Neural cell (in vitro differentiated cells): ENCODE results near the gene HELZ. TPM values are rescaled to one million over a fixed set of nuclear protein-coding genes. Genes with fewer than 3 reads are reported as not detected.

Experiments
- H2AFZ ChIP-seq: fragments of 200-600, 300-800 bp; sonication (generic), shearing (Covaris generic); 2 replicates; pipeline ENCODE4 v1.6.0; 2014; ENCODE audit warnings: low read depth, mild to moderate bottlenecking, antibody characterized with exemption, low read length, moderate library complexity
- H3F3A ChIP-seq: fragments of 200-600 bp; shearing (Covaris generic); 2 replicates; pipeline ENCODE4 v1.6.1; 2016; ENCODE audit warnings: mild to moderate bottlenecking, moderate library complexity, mixed read lengths, antibody characterized with exemption, low read length; ENCODE audit not compliant: insufficient read depth, poor library complexity, severe bottlenecking
- H3K27ac ChIP-seq: fragments of 200-600, 300-800 bp; sonication (generic), shearing (Covaris generic); 2 replicates; pipeline ENCODE4 v1.5.1; 2014; ENCODE audit warnings: mild to moderate bottlenecking, low read length, moderate library complexity
- H3K27me3 ChIP-seq: fragments of 300-800, 200-600 bp; sonication (generic), shearing (Covaris generic); 2 replicates; pipeline ENCODE4 v1.6.0; 2014; ENCODE audit warnings: mild to moderate bottlenecking, low read depth, low read length, moderate library complexity; ENCODE audit not compliant: insufficient read depth
- H3K36me3 ChIP-seq: fragments of 300-800, 200-600 bp; sonication (generic), shearing (Covaris generic); 2 replicates; pipeline ENCODE4 v1.5.1; 2014; ENCODE audit warnings: mild to moderate bottlenecking, antibody characterized with exemption, low read length, moderate library complexity; ENCODE audit not compliant: insufficient read depth
- H3K4me2 ChIP-seq: fragments of 300-800, 200-600 bp; sonication (generic), shearing (Covaris generic); 2 replicates; pipeline ENCODE4 v1.6.0; 2014; ENCODE audit warnings: mild to moderate bottlenecking, low read length
- H3K4me3 ChIP-seq: fragments of 300-800, 200-600 bp; sonication (generic), shearing (Covaris generic); 2 replicates; pipeline ENCODE4 v1.5.1; 2014; ENCODE audit warnings: mild to moderate bottlenecking, low read length, moderate library complexity
- H3K79me2 ChIP-seq: fragments of 200-600 bp; shearing (Covaris generic); replicated peaks from 2 replicates; pipeline ENCODE4 v1.6.0; 2014; ENCODE audit warnings: mild to moderate bottlenecking, low read length, moderate library complexity; ENCODE audit not compliant: insufficient read depth
- H3K9ac ChIP-seq: fragments of 300-800, 200-600 bp; sonication (generic), shearing (Covaris generic); 2 replicates; pipeline ENCODE4 v1.6.1; 2016; ENCODE audit warnings: mild to moderate bottlenecking, low read length, mixed read lengths
- H3K9me2 ChIP-seq: fragments of 200-600 bp; shearing (Covaris generic); 2 replicates; pipeline ENCODE4 v1.6.1; 2016; ENCODE audit warnings: mild to moderate bottlenecking, low read length, mixed read lengths; ENCODE audit not compliant: insufficient read depth
- H3K9me3 ChIP-seq: fragments of 200-600, 300-800 bp; sonication (generic), shearing (Covaris generic); 2 replicates; pipeline ENCODE4 v1.6.1; 2016; ENCODE audit warnings: mild to moderate bottlenecking, mixed run types, low read length, moderate library complexity, mixed read lengths
- H4K20me1 ChIP-seq: fragments of 200-600 bp; shearing (Covaris generic); 2 replicates; pipeline ENCODE4 v1.6.1; 2016; ENCODE audit warnings: mild to moderate bottlenecking, mixed run types; ENCODE audit not compliant: insufficient read depth
- CTCF ChIP-seq: fragments of 450-650 bp; IDR thresholded peaks from 2 replicates; pipeline ENCODE4 v1.5.1; 2014; ENCODE audit warnings: antibody characterized with exemption, mild to moderate bottlenecking, moderate library complexity; ENCODE audit not compliant: poor library complexity, severe bottlenecking
- EP300 ChIP-seq: fragments of 450-650 bp; conservative IDR thresholded peaks from 2 replicates; pipeline ENCODE4 v1.6.1; 2014; ENCODE audit warnings: antibody characterized with exemption, mild to moderate bottlenecking, moderate library complexity; ENCODE audit not compliant: poor library complexity, severe bottlenecking
- EZH2 ChIP-seq: fragments of 200-600, 300-800 bp; shearing (Covaris generic), sonication (generic); IDR thresholded peaks from 2 replicates; pipeline ENCODE4 v1.6.1; 2014; ENCODE audit warnings: antibody characterized with exemption, low read length, borderline replicate concordance, mild to moderate bottlenecking; ENCODE audit not compliant: insufficient read depth, poor library complexity, severe bottlenecking
- MXI1 ChIP-seq: fragments of 450-650 bp; conservative IDR thresholded peaks from 2 replicates; pipeline ENCODE4 v1.6.1; 2014; ENCODE audit warnings: antibody characterized with exemption, mild to moderate bottlenecking; ENCODE audit not compliant: poor library complexity, severe bottlenecking
- POLR2AphosphoS5 ChIP-seq: IDR thresholded peaks from 2 replicates; pipeline ENCODE4 v1.6.1; 2012
- RAD21 ChIP-seq: fragments of 450-650 bp; conservative IDR thresholded peaks from 2 replicates; pipeline ENCODE4 v1.6.1; 2014; ENCODE audit warnings: antibody characterized with exemption, mild to moderate bottlenecking, moderate library complexity
- SMC3 ChIP-seq: fragments of 450-650 bp; conservative IDR thresholded peaks from 2 replicates; pipeline ENCODE4 v1.6.1; 2014; ENCODE audit warnings: antibody characterized with exemption, mild to moderate bottlenecking, moderate library complexity; ENCODE audit not compliant: poor library complexity
- TAF1 ChIP-seq: IDR thresholded peaks from 2 replicates; pipeline ENCODE4 v1.6.1; 2012; ENCODE audit warnings: low read depth
- polyA plus RNA-seq: library from polyadenylated mRNA; depleted of rRNA; stranded (reverse); fragments of >200 nt; gene quantifications from 2 replicates; pipeline ENCODE4 v1.2.3, GENCODE V29; 2014
- TF ChIP-seq, protein P1 (sequence below): IDR thresholded peaks from 2 replicates; pipeline ENCODE4 v1.6.1; 2012; ENCODE audit warnings: borderline replicate concordance

HELZ gene
- polyA plus RNA-seq, 1 donor from 2014 or later: 11.7 TPM

DNA sequence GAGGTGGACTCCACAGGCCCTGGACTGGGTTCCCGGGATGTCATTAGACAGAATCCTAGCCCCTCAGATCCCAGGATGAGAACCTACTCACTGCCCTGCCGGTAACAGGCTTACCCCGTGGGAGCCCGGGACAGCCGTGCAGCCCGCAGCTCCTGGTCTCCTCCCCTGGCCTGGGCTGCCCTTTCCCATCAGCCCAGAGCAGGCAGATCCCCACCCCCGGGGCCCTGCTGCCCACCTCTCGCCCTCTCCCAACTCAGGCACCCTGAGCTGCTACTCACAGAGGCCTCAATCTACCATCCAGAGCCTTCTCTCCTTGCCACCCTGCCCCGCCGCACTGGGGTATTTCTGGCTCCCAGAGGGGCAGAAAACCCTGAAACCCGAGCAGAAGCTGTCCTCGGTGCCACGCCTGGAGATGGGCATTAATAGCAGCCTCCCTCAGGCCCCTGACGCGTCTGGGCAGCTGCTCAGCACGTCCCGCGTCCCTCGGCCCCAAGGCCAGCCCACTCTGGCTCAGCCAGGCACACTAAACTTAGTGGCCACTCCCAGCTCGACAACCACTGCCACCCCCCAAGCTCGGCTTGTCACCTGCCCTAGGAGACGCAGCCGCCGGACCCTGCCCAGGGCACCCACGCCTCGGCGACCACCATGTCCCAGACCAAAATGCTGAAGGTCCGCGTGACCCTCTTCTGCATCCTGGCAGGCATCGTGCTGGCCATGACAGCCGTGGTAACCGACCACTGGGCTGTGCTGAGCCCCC lies 200.8 kb downstream of the HELZ start, which contains the start of gene CACNG1:
TSS of gene CACNG1 (plus strand) at position 539 of the 757 bp plus-strand sequence. CDS start at position 646, 107 bp downstream.
- TF ChIP-seq TAF1 (no peak), MXI1 (no peak), SMC3 (no peak)
- H2AFZ ChIP-seq: no peak within 1 kb of the TSS
- H3K27me3 ChIP-seq: no peaks in the 10 kb centered on the region
- H3K79me2 ChIP-seq: no peaks in the 10 kb centered on the region
- no peak within 1 kb of the TSS for H3K4me2 ChIP-seq
- H4K20me1 ChIP-seq: no peaks in the 10 kb centered on the region
- H3K9me2 ChIP-seq: no peaks in the 10 kb centered on the region
- no peaks in the 10 kb centered on the region for H3K36me3 ChIP-seq
- no peak within 1 kb of the TSS for H3K4me3 ChIP-seq
- no peaks in the 10 kb centered on the region for H3F3A ChIP-seq
- H3K9ac ChIP-seq: no peak within 1 kb of the TSS
- no peak within 1 kb of the TSS for H3K27ac ChIP-seq
- peaks cover 7% of the 10 kb centered on the region for H3K9me3 ChIP-seq

- TF ChIP-seq MXI1 (no peak), TAF1 (no peak), CTCF (no peak), EP300 (no peak), EZH2 (no peak), SMC3 (no peak), POLR2AphosphoS5 (no peak), RAD21 (no peak)
- TF ChIP-seq, protein P1, sequence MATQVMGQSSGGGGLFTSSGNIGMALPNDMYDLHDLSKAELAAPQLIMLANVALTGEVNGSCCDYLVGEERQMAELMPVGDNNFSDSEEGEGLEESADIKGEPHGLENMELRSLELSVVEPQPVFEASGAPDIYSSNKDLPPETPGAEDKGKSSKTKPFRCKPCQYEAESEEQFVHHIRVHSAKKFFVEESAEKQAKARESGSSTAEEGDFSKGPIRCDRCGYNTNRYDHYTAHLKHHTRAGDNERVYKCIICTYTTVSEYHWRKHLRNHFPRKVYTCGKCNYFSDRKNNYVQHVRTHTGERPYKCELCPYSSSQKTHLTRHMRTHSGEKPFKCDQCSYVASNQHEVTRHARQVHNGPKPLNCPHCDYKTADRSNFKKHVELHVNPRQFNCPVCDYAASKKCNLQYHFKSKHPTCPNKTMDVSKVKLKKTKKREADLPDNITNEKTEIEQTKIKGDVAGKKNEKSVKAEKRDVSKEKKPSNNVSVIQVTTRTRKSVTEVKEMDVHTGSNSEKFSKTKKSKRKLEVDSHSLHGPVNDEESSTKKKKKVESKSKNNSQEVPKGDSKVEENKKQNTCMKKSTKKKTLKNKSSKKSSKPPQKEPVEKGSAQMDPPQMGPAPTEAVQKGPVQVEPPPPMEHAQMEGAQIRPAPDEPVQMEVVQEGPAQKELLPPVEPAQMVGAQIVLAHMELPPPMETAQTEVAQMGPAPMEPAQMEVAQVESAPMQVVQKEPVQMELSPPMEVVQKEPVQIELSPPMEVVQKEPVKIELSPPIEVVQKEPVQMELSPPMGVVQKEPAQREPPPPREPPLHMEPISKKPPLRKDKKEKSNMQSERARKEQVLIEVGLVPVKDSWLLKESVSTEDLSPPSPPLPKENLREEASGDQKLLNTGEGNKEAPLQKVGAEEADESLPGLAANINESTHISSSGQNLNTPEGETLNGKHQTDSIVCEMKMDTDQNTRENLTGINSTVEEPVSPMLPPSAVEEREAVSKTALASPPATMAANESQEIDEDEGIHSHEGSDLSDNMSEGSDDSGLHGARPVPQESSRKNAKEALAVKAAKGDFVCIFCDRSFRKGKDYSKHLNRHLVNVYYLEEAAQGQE: no peak
Measured at GRCh38 chr17:67043283-67043682, 201.7 kb downstream of the HELZ start.

More at GRCh38 chr17:67043283-67043682, 201.7 kb downstream of the HELZ start:
- H3K79me2 ChIP-seq: no peaks in the 10 kb centered on the region
- peak overlapping the region; percentile 9 for H3K4me3 ChIP-seq
- no peaks in the 10 kb centered on the region for H3K27me3 ChIP-seq
- H3F3A ChIP-seq: no peaks in the 10 kb centered on the region
- peak overlapping the region; percentile 59 for H3K27ac ChIP-seq
- H2AFZ ChIP-seq: no peak overlapping the region
- no peaks in the 10 kb centered on the region for H3K9me3 ChIP-seq
- no peak overlapping the region for H3K9ac ChIP-seq
- H3K9me2 ChIP-seq: no peaks in the 10 kb centered on the region
- H4K20me1 ChIP-seq: no peaks in the 10 kb centered on the region
- H3K36me3 ChIP-seq: no peaks in the 10 kb centered on the region
- H3K4me2 ChIP-seq: no peak overlapping the region
